HG02623 (cell line): ENCODE data around the gene HOXB1.

ENCODE experiments used
- ATAC-seq: cut with Tn5 transposase; IDR thresholded peaks from one replicate; pipeline ENCODE4 v1.9.1; 2021; ENCODE audit warnings: moderate library complexity; ENCODE audit not compliant: unreplicated experiment

HOXB1 gene

GRCh38 chr17:48555258-48556228 lies 24.7 kb upstream of the HOXB1 start:
- ATAC-seq, result no peak

GRCh38 chr17:48554412-48555257 lies 23.8 kb upstream of the HOXB1 start:
- ATAC-seq, result no peak

- ATAC-seq, result no peak
Measured at GRCh38 chr17:48553826-48554225, 23.0 kb upstream of the HOXB1 start.

- no peak for ATAC-seq
Measured at GRCh38 chr17:48553190-48553547, 22.4 kb upstream of the HOXB1 start.

GRCh38 chr17:48552466-48553189 lies 21.8 kb upstream of the HOXB1 start:
- ATAC-seq, result no peak

- no peak for ATAC-seq
Measured at GRCh38 chr17:48551596-48552465, 21.0 kb upstream of the HOXB1 start.

- ATAC-seq, result no peak
Measured at GRCh38 chr17:48551214-48551555, 20.4 kb upstream of the HOXB1 start.

GRCh38 chr17:48550502-48551213 lies 19.8 kb upstream of the HOXB1 start:
- ATAC-seq, result no peak

- no peak for ATAC-seq
Measured at GRCh38 chr17:48549914-48550501, 19.2 kb upstream of the HOXB1 start.

GRCh38 chr17:48549281-48549630 lies 18.4 kb upstream of the HOXB1 start:
- ATAC-seq, result no peak

- no peak for ATAC-seq
Measured at GRCh38 chr17:48548523-48549280, 17.9 kb upstream of the HOXB1 start.

GRCh38 chr17:48547808-48548522 lies 17.2 kb upstream of the HOXB1 start:
- ATAC-seq, result no peak

GRCh38 chr17:48546924-48547807 lies 16.4 kb upstream of the HOXB1 start:
- ATAC-seq, result no peak

- ATAC-seq, result no peak
Measured at GRCh38 chr17:48546137-48546923, 15.5 kb upstream of the HOXB1 start.

GRCh38 chr17:48545539-48545938 lies 14.7 kb upstream of the HOXB1 start:
- no peak for ATAC-seq

- ATAC-seq, result no peak
Measured at GRCh38 chr17:48545022-48545375, 14.2 kb upstream of the HOXB1 start, which contains the start of gene HOXB2. Gene HOXB2 (minus strand): TSS chr17:48545109. CDS start chr17:48544911, 198 bp downstream.
